GM08714 (cell line): ENCODE measurements around the gene LMAN2.

Experiments
- H3K4me3 ChIP-seq: fragments of 200-500 bp; sonication (Bioruptor generic); 2 replicates; pipeline ENCODE4 v1.5.1; 2014; ENCODE audit warnings: mild to moderate bottlenecking, low read length, inconsistent platforms
- ZNF274 ChIP-seq: IDR thresholded peaks from 2 replicates; pipeline ENCODE4 v1.6.1; 2012; ENCODE audit warnings: mild to moderate bottlenecking, low read depth, low read length

Gene LMAN2

DNA sequence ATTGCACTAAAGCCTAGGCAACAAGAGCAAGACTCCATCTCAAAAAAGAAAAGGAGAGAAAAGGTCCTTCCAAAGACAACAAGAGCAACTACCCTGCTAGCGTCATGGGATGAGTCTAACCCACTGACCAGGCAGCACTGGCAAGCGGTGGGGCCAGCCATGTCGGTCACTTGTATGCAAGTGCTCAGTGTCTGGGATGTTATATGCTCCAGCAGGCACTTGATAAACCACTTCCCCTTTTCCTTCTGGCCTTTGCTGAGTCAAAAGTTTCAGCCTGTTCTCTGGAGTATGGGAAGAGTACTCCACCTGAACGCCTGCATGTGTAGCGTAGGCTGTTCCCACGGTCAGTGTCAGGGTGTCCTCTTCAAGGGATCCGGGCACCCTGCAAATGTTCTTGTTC lies 30.6 kb downstream of the LMAN2 start:
- TF ChIP-seq ZNF274: no peak
- H3K4me3 ChIP-seq: no peak overlapping the region

DNA sequence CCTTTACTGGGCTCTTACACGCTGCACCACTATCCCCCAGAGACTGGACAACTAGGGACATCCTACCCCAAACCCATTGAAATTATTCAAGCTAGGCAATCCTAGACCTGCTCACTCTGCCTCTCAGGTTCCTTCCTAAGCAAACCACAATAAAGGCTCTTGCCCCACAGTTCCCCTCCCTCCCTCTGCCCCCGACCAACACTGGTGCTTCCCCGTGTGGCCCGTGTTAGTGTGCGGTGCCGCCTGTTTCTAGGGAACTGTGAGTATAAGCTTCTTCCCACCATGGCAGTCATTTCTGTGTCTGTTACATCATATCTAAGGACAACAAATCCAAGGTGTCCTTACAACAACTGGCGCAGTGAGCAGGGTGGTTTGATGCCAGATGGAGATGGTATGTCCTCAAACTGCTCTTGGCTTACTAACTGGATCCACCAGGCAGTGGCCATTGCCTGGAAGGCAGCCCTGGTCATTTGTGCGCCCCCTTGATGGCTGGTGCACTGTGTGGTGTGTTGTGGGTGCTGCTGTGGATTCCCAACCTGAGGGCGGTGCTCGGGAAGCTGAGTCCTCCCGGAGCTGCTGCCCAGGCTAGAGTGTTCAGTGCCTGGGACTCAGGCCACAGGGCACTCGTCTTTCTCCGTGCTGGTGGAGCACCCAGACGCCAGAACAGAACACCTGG lies 31.4 kb downstream of the LMAN2 start:
- no peak for TF ChIP-seq ZNF274
- H3K4me3 ChIP-seq: no peak overlapping the region

DNA sequence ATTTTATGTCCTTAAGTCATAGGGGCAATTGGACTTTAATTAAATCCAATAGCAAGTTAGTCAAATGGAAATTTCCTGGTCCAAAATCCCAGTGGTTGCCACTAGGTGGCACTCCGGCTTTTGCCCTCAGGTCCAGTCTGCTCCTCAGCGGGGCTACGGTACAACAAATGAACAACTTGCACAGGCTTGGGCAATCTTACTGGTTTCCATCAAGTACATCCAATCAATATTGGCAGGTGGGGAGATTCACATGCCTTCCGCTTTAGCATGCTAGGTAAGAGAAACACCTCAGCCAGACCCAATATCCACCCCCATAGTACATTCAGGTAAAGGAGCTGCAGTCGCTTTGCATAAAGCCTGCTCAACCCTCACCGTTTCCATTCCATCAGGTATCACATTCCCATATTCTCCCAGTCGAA lies 33.5 kb downstream of the LMAN2 start:
- TF ChIP-seq ZNF274: no peak
- no peak overlapping the region for H3K4me3 ChIP-seq

DNA sequence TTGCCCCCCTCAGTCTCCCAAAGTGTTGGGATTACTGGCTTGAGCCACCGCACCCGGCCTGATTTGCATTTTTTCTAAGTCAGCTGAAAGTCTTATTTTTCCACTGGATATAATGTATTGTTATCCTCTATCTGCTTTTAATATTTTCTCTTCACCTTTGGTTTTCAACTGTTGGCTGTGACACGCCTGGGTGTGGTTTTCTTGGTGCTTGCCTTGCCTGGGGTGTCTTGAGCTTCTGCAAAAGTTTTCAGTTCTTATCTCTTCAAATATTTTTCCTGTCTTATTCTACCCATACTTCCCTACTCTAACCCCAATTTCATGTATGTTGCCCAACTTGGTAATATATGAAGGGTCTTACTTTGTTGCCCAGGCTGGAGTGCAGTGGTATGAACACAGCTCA lies 35.5 kb downstream of the LMAN2 start:
- no peak overlapping the region for H3K4me3 ChIP-seq
- no peak for TF ChIP-seq ZNF274

DNA sequence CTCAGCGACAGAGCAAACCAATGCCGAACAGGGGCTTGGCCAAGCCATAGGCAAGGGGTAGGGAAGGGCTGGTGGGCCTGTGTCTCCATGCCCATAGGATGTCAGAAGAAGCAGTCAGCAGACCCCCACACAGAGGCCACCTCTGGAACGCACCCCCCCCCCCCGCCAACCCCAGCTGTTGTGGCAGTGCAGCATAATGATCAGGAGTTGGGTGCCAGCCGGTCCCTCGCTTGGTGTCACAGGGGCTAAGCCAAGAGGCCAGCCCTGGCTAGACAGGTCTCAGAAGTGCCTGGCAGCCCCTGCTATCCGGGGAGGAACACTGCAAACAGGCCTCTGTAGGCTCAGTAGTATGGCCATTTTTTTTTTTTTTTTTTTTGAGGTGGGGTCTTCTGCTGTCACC lies 36.1 kb downstream of the LMAN2 start:
- H3K4me3 ChIP-seq: no peak overlapping the region
- no peak for TF ChIP-seq ZNF274

DNA sequence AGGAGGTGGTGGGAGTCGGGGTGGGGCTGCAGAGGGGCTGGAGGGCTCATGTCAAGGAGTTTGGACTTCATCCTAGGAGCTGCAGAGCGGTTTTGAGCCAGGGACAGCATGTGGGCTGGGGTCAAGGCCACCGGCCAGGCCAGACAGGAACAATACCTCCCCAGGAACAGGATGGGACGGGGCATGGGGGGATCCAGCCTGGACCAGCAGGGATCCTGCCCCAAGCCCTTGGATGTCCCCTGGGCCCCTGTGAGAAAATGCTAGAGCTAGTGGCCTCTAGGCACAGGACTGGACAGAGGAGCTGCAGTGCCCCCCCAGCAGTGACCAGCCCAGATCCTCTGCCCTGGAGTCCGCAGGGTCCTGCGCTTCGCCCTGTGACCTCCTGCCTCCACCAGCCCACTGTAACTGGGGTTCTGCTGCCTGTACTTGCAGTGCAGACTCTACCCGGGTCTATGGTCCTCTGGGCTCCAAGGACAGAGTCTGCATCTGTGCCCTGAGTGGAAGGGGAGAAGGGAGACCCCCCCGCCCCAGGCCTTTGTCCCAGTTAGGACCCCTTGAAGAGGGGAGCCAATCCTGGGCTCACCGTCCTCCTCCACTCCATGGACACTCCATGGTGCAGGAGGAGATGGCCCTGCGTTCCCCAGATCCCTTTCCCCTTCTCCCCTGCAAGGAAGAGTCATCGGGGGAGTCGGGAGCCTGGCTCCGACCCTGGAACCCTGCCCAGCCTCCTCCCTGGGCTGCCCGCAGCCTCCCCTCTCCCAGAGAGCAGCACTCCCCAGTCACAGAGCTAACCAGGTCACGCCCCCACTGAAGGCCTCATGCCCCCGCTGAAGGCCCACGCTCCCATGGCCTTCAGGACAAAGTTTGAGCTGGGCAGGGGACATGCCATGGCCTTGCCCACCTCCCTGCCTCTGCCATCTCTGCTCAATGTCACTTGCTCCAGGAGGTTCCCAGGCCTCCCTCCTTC lies 36.8 kb downstream of the LMAN2 start:
- H3K4me3 ChIP-seq: no peak overlapping the region
- TF ChIP-seq ZNF274: no peak

DNA sequence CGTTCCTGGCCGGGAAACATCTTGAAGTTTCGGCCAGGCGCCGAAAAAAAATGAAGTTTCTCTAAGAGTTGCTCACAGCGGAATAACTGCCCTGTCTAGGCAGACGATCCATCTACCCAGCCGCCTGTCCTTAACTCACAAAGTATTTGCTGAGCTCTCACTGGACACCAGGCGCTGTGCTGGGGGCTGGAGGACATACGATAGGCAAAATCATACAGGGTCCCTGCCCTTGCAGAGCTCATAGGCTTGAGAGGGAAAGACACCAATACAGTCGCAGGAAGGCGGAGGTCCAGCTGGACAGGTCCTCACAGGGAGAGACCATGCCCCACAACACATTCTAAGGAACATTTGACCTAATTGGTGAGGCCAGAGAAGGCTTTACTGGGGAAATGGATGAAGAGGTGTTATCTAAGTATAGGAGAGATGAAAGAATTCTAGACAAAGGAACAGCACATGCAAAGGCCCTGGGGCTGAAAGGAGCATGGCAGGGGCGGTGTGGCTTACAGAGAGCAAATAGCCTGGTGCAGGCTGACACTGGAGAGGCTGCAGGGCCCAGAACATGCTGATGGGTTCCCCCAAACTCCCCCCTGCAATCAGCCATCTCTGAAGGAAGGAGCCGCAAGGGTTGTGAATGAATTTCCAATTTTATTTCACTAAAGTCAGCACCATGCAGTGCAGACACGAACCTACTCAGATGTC lies 37.8 kb downstream of the LMAN2 start:
- H3K4me3 ChIP-seq: no peak overlapping the region
- no peak for TF ChIP-seq ZNF274

DNA sequence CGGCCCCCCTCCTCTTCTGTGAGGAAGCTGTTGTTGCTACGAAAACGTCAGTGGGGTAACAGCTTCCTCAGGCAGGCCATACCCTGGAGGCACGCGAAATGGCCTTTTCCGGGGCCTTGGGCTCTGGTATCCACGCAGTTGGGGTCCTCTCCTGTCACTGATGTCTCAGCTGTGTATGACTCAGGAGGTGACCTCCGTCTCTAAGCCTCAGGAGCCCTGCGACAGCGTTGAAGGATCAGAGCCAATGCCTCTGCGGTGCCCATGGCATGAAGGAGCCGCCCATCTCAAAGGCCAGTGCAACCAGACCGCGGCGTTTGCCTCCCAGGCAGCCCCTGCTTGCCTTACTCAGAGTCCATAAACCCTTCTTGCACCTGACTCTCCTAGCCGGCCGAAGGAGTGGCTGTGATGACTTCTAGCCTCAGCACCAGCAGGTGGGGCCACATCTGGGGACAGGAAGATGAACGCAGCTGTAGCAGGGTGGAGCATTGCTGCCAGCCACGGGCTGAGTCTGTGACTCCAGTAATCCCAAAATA lies 38.8 kb downstream of the LMAN2 start:
- peak overlapping the region; percentile 70 for H3K4me3 ChIP-seq
- no peak for TF ChIP-seq ZNF274

DNA sequence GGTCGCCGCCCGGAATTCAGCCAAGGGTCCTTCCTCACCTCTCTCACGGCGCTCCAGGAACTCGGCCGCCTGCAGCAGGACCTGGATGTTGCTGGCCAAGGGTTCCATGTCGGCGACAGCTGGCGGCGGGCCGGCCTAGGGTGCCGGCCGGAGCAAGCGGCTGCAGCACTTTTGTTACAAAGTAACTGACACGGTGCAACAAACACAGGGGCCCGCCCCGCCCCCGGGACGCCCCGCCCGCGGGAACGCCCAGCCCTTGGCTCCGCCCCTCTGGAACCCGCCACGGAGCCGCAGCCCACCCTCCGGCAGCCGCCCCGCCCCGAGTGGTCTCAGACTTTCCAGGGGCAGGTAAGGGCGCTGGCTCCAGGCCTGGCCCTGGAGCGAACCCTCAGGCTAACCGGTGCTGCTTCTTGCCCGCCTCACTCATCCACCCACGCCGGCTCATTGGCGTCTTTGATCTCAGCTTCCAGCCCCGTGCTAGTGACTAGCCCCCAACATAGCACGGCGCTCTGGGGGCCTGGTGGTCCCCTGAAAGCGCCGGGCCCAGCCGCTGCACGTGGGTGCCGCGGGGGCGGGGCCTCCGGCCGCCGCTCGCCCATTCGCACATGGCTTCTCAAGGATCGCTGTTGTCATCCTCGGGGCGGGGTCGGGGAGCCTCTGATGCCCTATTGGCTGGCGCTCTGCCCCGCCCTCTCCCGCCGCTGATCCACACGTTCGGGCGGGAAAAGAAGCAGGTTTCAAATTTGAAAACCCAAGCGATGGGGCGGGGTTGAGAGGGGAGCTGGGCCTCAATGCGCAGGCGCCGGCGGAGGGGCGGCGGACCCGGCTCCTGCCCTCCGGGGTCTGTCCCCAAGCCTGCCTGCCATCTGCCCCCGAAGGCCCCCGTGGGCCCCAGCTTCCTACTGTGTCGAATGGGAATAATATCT lies 39.5 kb downstream of the LMAN2 start, which contains the start of gene MXD3:
Gene MXD3 (minus strand): TSS at position 176 of the 926 bp plus-strand sequence. CDS start 68 bp downstream, at position 108.
- no peak for TF ChIP-seq ZNF274
- peak within 1 kb of the TSS; percentile 83 for H3K4me3 ChIP-seq

DNA sequence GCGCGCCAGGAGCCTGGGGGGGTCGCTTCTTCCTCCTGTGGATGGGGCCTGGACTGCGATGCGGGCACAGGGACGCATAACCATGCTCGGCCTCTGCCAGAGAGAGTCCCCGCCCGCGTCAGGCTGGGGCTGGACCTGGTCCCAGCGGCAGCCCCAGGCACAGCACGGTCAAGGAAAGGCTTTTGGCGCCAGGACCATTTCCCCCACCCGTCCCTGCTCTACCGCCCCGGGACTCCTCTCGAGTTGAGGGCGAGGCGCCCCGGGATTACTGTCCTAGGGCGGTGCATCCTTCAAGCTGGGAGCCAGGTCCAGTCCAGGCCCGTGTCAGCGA lies 40.1 kb downstream of the LMAN2 start:
- H3K4me3 ChIP-seq: peak overlapping the region; percentile 83
- no peak for TF ChIP-seq ZNF274

DNA sequence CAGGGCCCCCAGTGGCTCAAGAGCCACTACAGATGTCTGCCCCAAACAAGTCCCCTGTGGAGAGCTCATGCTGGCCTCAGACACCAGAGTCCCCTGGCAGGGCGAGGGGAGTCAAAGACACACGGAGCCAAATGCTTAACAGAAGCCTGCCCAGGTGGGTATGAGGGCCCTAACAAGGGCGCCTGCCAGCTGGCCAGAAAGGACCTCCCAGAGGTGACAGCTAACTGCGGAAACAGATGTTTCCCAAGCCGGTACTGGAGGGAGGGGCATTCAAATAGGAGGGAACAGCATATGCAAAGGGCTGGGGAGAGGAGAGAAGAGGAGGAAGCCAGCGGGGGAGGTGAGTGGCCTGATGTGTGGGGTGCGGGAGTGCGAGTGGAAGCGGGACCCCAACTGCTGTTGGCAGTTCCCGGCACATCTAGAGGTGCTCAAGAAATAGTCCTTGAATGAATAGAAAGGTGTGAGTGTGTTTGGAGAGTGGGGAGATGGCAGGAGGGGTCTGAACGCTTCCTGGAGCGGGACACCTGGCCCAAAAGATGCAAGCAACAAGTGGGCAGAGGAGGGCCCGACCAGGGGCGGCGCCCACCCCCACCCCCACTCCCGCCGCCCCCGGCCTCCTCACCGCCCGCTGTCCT lies 40.6 kb downstream of the LMAN2 start:
- H3K4me3 ChIP-seq: peak overlapping the region; percentile 83
- no peak for TF ChIP-seq ZNF274

DNA sequence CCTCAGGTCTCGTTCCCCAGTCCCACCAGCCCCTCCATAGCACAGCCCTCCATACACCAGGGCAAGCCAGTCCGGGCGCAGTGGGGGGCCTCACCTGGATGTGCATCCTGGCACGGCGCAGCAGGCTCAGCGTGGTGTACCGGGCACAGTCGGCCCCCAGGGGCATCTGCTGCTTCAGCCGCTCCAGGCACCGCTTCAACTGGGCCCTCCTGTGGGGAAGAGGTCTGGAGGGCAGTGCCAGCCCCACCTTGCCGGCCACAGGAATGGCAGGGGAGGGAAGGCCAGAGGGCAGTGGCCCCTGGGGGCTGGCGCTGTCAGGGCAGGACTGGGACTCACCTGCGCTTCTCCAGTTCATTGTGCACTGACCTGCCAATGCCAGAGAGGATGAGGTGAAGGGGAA lies 41.1 kb downstream of the LMAN2 start:
- peak overlapping the region; percentile 83; the same call in 1 of the 2 replicates for H3K4me3 ChIP-seq
- TF ChIP-seq ZNF274: no peak

DNA sequence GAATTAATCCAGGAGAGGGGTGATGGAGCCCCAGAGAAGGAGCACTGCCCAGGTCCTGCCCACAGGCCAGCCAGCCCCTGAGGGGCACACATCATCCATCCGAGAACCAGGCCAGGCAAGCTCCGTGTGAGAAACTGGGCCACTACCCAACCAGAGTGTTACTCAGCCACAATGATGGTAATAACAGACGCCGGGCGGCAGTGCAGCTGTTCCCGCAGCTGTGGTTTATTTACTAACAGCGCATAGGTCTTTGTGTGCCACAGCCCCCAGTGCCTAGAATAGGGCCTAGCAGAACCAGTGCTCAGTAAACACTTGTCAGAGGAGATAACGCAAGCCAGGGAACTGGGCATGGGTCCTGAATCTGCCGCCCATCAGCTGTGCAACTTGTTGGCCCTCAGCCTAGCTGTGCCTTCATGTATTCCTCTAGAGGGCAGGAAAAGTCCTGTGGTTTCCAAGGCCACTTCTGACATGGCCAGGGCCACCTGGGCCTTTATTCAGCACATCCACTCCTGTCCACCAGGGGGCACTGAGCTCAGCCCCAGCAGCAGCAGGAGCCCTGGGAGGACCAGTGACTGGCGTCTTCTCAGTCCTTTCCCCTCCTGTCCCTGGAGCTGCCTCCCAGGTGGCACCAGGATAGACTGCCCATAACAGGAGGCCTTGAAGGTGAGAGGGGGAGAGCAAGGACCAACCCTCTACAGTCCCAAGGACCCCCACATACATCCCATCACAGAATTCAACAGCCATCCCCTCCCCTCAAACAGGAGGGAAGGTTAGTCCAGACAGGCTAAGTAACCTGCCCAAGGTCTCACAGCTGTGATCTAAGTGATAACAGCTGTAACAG lies 41.9 kb downstream of the LMAN2 start:
- no peak overlapping the region for H3K4me3 ChIP-seq
- TF ChIP-seq ZNF274: no peak
